Colonic mucosa (tissue), 4 donors: ENCODE data around the gene DAND5. TPM values are rescaled to one million over a fixed set of nuclear protein-coding genes. Genes with fewer than 3 reads are reported as not detected.

ENCODE experiments used
- DNase-seq: peaks from one replicate; pipeline ENCODE4 v3.0.0-alpha.2; 2020
- H3K27ac ChIP-seq: fragments of 200-600 bp; one replicate; pipeline ENCODE4 v1.8.0; 2021
- H3K27me3 ChIP-seq: fragments of 200-600 bp; one replicate; pipeline ENCODE4 v1.8.0; 2021
- H3K36me3 ChIP-seq: fragments of 200-600 bp; one replicate; pipeline ENCODE4 v1.8.0; 2021
- H3K4me1 ChIP-seq: fragments of 200-600 bp; one replicate; pipeline ENCODE4 v1.8.0; 2021; ENCODE audit warnings: mild to moderate bottlenecking
- H3K4me3 ChIP-seq: fragments of 200-600 bp; one replicate; pipeline ENCODE4 v1.8.0; 2021
- H3K9ac ChIP-seq, 2 donors: one replicate each; pipeline ENCODE4 v1.7.0; 2013; ENCODE audit warnings: control low read depth in 2 of 2, low read depth in 2 of 2, low read length in 2 of 2
- H3K9me3 ChIP-seq: fragments of 200-600 bp; one replicate; pipeline ENCODE4 v1.8.0; 2021
- intact Hi-C: fragments of 100-400 bp; cut with DNase I; formaldehyde crosslinking; loops from one replicate; pipeline ENCODE4 v1.14.1; 2022
- total RNA-seq, 2 donors: library from RNA; stranded (reverse); fragmentation: NEBNext Ultra II Directional in 1 of 2; extraction: Animal tissue kit (Norgen Biotek cat#: 25700) in 1 of 2; gene quantifications; one replicate each; pipeline ENCODE4 v1.2.1, GENCODE V29; 2021
- TF ChIP-seq, protein P1 (sequence below): fragments of 200-600 bp; IDR thresholded peaks from one replicate; pipeline ENCODE4 v1.8.0; 2022; ENCODE audit warnings: antibody characterized with exemption, mild to moderate bottlenecking
- donor health status: healthy.
- donor health status: DM: no; HTN: no; CAD: no.
- donor health status: DM: no; HTN: no; CAD: no.

DAND5 gene
- total RNA-seq, 2 donors from 2014 or later, result 0.19 to 0.27 TPM

DNA sequence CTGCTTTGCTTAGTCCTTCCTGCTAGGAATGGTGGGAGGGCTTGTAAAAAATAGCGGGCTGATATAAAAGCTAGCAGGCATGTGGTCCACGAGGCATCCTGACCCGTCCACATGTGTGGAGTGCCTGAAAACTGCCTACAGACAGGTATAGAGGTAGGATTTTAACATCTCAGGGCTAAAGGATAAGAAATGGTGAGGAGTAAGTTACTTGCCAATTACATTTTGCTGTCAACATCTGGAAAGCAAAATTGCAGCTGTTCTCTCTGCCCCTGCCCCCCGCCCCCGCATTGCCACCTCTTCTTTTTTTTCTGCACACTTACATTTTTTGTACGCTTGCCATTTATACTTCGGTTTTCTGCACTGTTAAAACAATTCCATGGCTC lies 46.9 kb downstream of the DAND5 start:
- no peak for DNase-seq
- Histone ChIP-seq H3K4me3 (no peak overlapping the region), H3K9ac (peak overlapping the region in 1 of 2 donors; percentile 51)

DNA sequence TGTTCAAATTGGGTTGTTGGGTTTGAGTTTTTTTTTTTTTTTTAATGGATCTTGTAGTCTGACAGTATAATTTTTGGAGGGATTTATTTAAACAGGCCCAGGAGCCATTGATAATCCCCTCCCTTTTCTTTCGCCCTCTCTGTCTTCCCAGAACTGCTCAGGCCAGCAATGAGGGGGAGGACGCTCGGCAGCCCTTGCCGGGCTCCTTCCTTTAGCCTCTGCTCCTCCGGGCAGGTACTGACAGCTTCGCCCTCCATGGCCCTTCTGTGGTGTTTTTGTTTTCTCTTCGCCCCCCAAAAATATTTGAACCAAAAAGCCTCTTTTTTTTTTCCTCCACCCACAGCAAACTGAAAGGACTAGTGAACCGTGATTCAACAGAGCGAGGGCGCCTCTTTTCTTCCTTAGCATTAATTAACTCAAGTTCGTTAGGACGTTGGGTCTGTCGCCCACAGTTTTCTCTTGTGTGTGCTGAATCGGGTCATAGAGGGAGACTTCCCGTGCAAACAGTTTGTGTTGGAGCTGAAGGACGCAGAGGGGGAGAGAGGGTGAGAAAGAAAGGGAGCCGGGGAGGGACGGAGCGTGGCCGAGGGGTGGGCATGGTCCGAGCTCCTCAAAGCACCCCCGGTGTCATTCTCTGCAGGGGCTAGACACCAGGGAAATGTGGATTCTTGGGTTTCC lies 47.4 kb downstream of the DAND5 start:
- TF ChIP-seq, protein P1, sequence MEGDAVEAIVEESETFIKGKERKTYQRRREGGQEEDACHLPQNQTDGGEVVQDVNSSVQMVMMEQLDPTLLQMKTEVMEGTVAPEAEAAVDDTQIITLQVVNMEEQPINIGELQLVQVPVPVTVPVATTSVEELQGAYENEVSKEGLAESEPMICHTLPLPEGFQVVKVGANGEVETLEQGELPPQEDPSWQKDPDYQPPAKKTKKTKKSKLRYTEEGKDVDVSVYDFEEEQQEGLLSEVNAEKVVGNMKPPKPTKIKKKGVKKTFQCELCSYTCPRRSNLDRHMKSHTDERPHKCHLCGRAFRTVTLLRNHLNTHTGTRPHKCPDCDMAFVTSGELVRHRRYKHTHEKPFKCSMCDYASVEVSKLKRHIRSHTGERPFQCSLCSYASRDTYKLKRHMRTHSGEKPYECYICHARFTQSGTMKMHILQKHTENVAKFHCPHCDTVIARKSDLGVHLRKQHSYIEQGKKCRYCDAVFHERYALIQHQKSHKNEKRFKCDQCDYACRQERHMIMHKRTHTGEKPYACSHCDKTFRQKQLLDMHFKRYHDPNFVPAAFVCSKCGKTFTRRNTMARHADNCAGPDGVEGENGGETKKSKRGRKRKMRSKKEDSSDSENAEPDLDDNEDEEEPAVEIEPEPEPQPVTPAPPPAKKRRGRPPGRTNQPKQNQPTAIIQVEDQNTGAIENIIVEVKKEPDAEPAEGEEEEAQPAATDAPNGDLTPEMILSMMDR, result no peak
- no peaks in the 10 kb centered on the region for H3K36me3 ChIP-seq
- H3K9me3 ChIP-seq, result no peaks in the 10 kb centered on the region
- peak overlapping the region; percentile 60 for H3K27ac ChIP-seq
- H3K4me1 ChIP-seq, result peaks cover 7% of the 10 kb centered on the region
- DNase-seq, result no peak
- H3K4me3 ChIP-seq, result no peak overlapping the region
- H3K9ac ChIP-seq, result peak overlapping the region in 1 of 2 donors; percentile 51
- H3K27me3 ChIP-seq, result no peaks in the 10 kb centered on the region
- intact Hi-C loops, result no loop called here

More for the DNA sequence above, 46.9 kb downstream of the DAND5 start:
- H3K27ac ChIP-seq, result no peak overlapping the region
- no peaks in the 10 kb centered on the region for H3K9me3 ChIP-seq
- no peaks in the 10 kb centered on the region for H3K27me3 ChIP-seq
- H3K4me1 ChIP-seq, result peaks cover 3% of the 10 kb centered on the region
- TF ChIP-seq, protein P1, result no peak
- intact Hi-C loops, result no loop called here
- H3K36me3 ChIP-seq, result no peaks in the 10 kb centered on the region

- intact Hi-C loops, result no loop called here
- Histone ChIP-seq H3K36me3 (no peaks in the 10 kb centered on the region), H3K9me3 (no peaks in the 10 kb centered on the region), H3K27ac (peak overlapping the region; percentile 60), H3K4me3 (no peak overlapping the region), H3K27me3 (no peaks in the 10 kb centered on the region), H3K9ac (no peak overlapping the region), H3K4me1 (peaks cover 7% of the 10 kb centered on the region)
- no peak for DNase-seq
- TF ChIP-seq, protein P1, result no peak
Observed at GRCh38 chr19:13017306-13018034, 48.1 kb downstream of the DAND5 start.

DNA sequence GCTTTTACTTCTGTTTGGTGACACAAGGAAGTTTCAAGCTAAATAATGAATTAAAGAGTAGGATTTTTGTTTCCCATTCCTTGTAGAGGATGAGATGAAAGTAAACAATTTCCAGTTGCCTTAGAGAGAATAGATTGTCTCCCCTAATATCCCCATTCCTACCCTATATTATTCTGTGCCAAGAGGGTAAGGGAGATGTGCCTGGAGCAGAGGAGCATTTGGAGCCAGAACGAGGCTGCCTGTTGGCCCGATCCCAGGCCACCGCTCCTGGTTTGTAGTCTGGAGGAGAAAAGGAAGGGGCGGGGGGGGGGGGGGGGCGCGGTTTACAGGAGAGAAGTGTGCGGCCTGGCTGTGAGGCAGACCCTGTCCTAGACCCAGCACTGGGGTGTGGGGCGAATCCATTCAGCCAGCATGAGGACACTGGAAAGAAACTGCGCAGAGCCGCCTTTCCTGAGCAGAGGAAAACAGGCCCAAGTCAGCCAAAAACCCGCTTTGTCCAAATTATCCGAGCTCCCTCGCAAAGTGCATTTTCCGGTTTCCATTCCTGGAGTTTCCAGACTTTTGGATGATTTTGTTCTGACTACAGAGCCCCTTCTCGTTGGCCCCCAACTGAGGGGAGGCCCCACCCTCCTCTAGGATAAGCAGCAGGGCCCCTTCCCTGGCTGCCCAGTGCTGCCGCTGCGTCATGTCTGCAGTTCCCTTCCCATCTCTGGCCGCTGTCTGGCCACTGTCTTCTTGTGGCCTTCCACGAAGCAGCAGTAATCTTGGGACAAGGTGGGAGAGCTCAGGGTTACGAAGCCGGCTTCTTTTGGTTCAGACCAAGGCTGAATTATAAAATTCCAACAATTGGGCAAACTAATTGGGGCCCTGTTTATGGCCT lies 48.9 kb downstream of the DAND5 start:
- no peak for DNase-seq
- H3K4me3 ChIP-seq, result no peak overlapping the region

DNA sequence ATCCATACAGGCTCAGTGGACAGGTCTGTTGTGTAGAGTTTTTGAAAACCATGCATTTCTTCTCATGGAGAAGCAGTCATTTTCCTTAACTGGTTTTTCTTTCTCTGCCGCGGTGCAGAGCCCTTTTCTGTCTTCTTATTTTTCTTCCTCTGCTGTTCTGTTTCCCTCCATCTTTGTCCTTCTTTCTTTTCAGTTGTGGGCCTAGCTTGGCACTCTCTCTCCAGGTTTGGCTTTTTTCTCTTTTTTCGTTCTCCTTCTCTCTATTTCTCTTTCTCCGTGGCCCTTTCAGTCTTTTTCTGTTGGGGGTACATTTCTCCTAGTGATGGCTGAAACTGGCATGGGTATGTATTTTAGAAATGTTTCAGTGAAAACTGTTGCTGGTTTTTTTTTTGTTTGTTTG lies 50.0 kb downstream of the DAND5 start:
- Histone ChIP-seq H3K4me3 (no peak overlapping the region), H3K9me3 (no peaks in the 10 kb centered on the region), H3K36me3 (no peaks in the 10 kb centered on the region), H3K4me1 (peaks cover 4% of the 10 kb centered on the region), H3K27me3 (no peaks in the 10 kb centered on the region), H3K27ac (peak overlapping the region; percentile 60), H3K9ac (no peak overlapping the region)
- intact Hi-C loops, result no loop called here
- TF ChIP-seq, protein P1, result no peak
- no peak for DNase-seq

More for the DNA sequence above, 48.9 kb downstream of the DAND5 start:
- peak overlapping the region in 1 of 2 donors; percentile 42 for H3K9ac ChIP-seq
- H3K27ac ChIP-seq, result peak overlapping the region; percentile 60
- no peaks in the 10 kb centered on the region for H3K36me3 ChIP-seq
- peaks cover 7% of the 10 kb centered on the region for H3K4me1 ChIP-seq
- H3K9me3 ChIP-seq, result no peaks in the 10 kb centered on the region
- TF ChIP-seq, protein P1, result no peak
- no peaks in the 10 kb centered on the region for H3K27me3 ChIP-seq
- intact Hi-C loops, result no loop called here
